HEK293 (cell line): Measurements from ENCODE around the gene SLC34A3.

Source experiments
- CTCF ChIA-PET: fragments of 350-600 bp; formaldehyde crosslinking; extraction: SDS; loops from one replicate; lab custom pipeline; 2021; ENCODE audit warnings: antibody characterized with exemption; lab: Yijun Ruan, JAX
- POLR2A ChIA-PET: fragments of 300-600 bp; formaldehyde crosslinking; extraction: SDS; loops from one replicate; lab custom pipeline; 2020; ENCODE audit warnings: antibody characterized with exemption, inconsistent platforms; lab: Yijun Ruan, JAX
- H3K27ac ChIP-seq: fragments of 200-500 bp; sonication (Bioruptor generic); 2 replicates; pipeline ENCODE4 v1.5.1; 2014; ENCODE audit warnings: low read depth, low read length, control low read depth, inconsistent platforms; ENCODE audit errors: extremely low read depth
- H3K36me3 ChIP-seq, 2 experiments: fragments of 200-500 bp in 1 of 2; sonication (Bioruptor generic) in 1 of 2; 1 replicate in 1 of 2; 2 replicates in 1 of 2; pipeline ENCODE4 v1.5.1; 2014 to 2017; ENCODE audit warnings: inconsistent platforms in 2 of 2, low read length in 2 of 2; ENCODE audit not compliant: control insufficient read depth in 2 of 2, insufficient read depth in 1 of 2
- H3K4me1 ChIP-seq: fragments of 200-500 bp; sonication (Bioruptor generic); 2 replicates; pipeline ENCODE4 v1.5.1; 2014; ENCODE audit warnings: mild to moderate bottlenecking, low read length, inconsistent platforms; ENCODE audit not compliant: control insufficient read depth, insufficient read depth
- H3K4me3 ChIP-seq: 2 replicates; pipeline ENCODE4 v1.5.1; 2011; ENCODE audit warnings: low read depth, mild to moderate bottlenecking, control low read depth, low read length, moderate library complexity
- H3K9me3 ChIP-seq: fragments of 200-500 bp; sonication (Bioruptor generic); 2 replicates; pipeline ENCODE4 v1.5.1; 2014; ENCODE audit warnings: low read depth, low read length, inconsistent platforms; ENCODE audit not compliant: control insufficient read depth, insufficient read depth
- GLIS1 ChIP-seq: fragments of 450-650 bp; formaldehyde crosslinking; IDR thresholded peaks from 2 replicates; pipeline ENCODE4 v1.5.1; 2016; ENCODE audit warnings: missing biosample characterization, missing genetic modification characterization
- GLIS2 ChIP-seq: fragments of 450-650 bp; formaldehyde crosslinking; IDR thresholded peaks from 2 replicates; pipeline ENCODE4 v1.5.1; 2016; ENCODE audit warnings: missing biosample characterization, missing genetic modification characterization
- IKZF3 ChIP-seq: fragments of 450-650 bp; IDR thresholded peaks from 2 replicates; pipeline ENCODE4 v1.5.0; 2018; ENCODE audit warnings: missing biosample characterization, mild to moderate bottlenecking, missing genetic modification characterization, moderate library complexity
- KLF7 ChIP-seq: fragments of 450-650 bp; formaldehyde crosslinking; IDR thresholded peaks from 2 replicates; pipeline ENCODE4 v1.5.1; 2016; ENCODE audit warnings: missing biosample characterization, missing genetic modification characterization, borderline replicate concordance
- ZBTB17 ChIP-seq: fragments of 450-650 bp; formaldehyde crosslinking; IDR thresholded peaks from 2 replicates; pipeline ENCODE4 v1.5.1; 2016; ENCODE audit warnings: missing biosample characterization, missing genetic modification characterization
- ZBTB20 ChIP-seq: fragments of 450-650 bp; formaldehyde crosslinking; IDR thresholded peaks from 2 replicates; pipeline ENCODE4 v1.5.1; 2016; ENCODE audit warnings: missing biosample characterization, missing genetic modification characterization
- ZFP69B ChIP-seq: fragments of 450-650 bp; formaldehyde crosslinking; IDR thresholded peaks from 2 replicates; pipeline ENCODE4 v1.5.1; 2016; ENCODE audit warnings: missing biosample characterization, missing genetic modification characterization
- ZIC2 ChIP-seq: fragments of 450-650 bp; formaldehyde crosslinking; IDR thresholded peaks from 2 replicates; pipeline ENCODE4 v1.5.1; 2016; ENCODE audit warnings: missing biosample characterization, missing genetic modification characterization
- ZNF19 ChIP-seq: fragments of 450-650 bp; formaldehyde crosslinking; IDR thresholded peaks from 2 replicates; pipeline ENCODE4; 2016; ENCODE audit warnings: missing biosample characterization, missing genetic modification characterization, low read depth
- ZNF335 ChIP-seq: fragments of 450-650 bp; formaldehyde crosslinking; conservative IDR thresholded peaks from 2 replicates; pipeline ENCODE4 v1.5.1; 2016; ENCODE audit warnings: missing biosample characterization, missing genetic modification characterization
- ZNF37A ChIP-seq: fragments of 450-650 bp; IDR thresholded peaks from 2 replicates; pipeline ENCODE4 v1.5.1; 2018; ENCODE audit warnings: missing biosample characterization, missing genetic modification characterization
- ZNF600 ChIP-seq: fragments of 450-650 bp; formaldehyde crosslinking; IDR thresholded peaks from 2 replicates; pipeline ENCODE4 v1.5.1; 2016; ENCODE audit warnings: missing biosample characterization, missing genetic modification characterization
- ZNF623 ChIP-seq: fragments of 450-650 bp; formaldehyde crosslinking; IDR thresholded peaks from 2 replicates; pipeline ENCODE4 v1.5.1; 2016; ENCODE audit warnings: missing biosample characterization, missing genetic modification characterization
- ZNF624 ChIP-seq: fragments of 450-650 bp; formaldehyde crosslinking; IDR thresholded peaks from 2 replicates; pipeline ENCODE4 v1.5.1; 2017; ENCODE audit warnings: missing biosample characterization, missing genetic modification characterization
- ZNF76 ChIP-seq: fragments of 450-650 bp; formaldehyde crosslinking; IDR thresholded peaks from 2 replicates; pipeline ENCODE4; 2016; ENCODE audit warnings: low read depth, missing biosample characterization, missing genetic modification characterization, borderline replicate concordance
- ZNF792 ChIP-seq: fragments of 450-650 bp; formaldehyde crosslinking; IDR thresholded peaks from 2 replicates; pipeline ENCODE4 v1.5.1; 2016; ENCODE audit warnings: missing biosample characterization, missing genetic modification characterization
- TF ChIP-seq, protein P1 (sequence below): fragments of 450-650 bp; formaldehyde crosslinking; IDR thresholded peaks from 2 replicates; pipeline ENCODE4 v1.5.1; 2016; ENCODE audit warnings: missing biosample characterization, missing genetic modification characterization
- TF ChIP-seq, protein P2 (sequence below): fragments of 450-650 bp; formaldehyde crosslinking; IDR thresholded peaks from 2 replicates; pipeline ENCODE4 v1.5.1; 2016; ENCODE audit warnings: missing biosample characterization, missing genetic modification characterization
- TF ChIP-seq, protein P3 (sequence below): fragments of 450-650 bp; IDR thresholded peaks from 2 replicates; pipeline ENCODE4 v1.5.1; 2018; ENCODE audit warnings: missing biosample characterization, missing genetic modification characterization

The SLC34A3 gene

DNA sequence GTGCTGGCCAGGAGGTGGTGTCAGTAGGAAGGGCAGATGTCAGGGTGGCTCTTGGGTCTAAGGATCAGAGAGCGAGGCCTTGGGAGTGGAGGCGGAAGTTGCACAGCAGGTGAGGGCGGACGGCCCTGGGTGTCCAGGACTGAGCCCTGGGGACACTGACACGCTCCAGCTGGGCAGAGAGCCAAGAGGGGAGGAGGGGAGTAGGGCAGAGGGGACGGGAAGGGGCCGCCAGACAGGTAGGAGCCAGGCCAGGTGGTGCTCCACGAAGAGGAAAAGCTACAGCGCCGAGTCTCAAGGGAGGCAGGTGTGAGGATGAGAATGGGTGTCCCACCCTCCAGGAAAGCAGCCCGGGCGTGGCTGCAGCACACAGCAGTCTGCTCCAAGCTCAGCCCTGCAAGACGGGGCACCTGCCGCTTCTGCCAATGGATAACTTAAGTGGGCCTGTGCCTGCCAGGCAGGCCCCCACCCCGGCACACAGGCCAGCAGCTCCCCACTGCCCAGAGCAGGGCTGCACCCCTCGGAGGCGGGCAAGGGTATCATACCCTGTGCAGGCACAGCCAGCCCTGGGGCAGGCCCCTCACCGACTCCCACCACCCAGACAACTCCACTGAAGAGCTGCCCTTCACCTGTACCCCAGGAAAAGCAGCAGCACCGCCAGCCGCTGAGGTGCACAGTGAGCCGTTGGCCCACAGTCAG lies 35.0 kb upstream of the SLC34A3 start (continued):
- TF ChIP-seq KLF7 (tag by site-specific recombination) (peak; percentile 51; the same call in 1 of the 2 replicates), ZNF623 (tag by site-specific recombination) (no peak), ZNF19 (tag by site-specific recombination) (no peak)

DNA sequence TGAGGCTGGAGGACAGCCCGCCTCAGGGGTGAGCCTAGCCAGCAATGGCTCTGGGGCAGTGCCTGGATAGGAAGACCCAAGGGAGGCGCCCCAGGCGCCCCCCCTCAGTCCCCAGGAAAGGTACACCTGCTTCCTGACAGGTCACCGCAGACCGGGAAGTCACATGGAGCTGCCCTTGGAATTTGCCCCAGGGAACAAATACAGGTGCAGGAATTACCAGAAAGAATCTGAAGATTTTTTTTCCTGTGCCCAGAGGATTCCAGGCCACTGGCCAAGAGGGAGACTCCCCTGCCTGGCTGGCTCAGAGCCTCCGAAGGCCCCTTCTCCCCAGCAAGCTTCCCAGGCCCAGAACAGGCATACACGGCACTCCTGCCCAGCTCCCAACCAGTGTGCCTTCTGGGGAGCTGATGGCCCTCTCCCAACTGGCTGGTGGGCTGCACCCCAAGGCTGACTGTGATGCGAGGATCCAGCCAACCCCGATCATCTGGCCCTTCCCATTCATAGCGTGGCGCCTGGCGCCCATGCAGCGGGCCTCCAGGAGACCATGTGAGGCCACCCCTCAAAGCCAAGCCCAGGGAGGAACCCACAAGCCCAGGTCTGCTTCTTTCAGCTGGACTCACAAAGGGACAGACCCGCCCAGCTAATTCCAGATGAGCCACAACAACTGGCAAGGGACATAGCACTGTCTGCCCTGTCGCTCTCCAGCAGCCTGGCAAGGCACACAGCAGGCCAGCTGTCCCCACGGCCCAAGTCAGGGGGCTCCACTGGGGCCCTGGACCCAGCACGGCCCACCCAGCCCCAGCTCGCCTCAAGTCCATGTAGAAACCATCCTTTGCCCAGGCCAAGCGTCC lies 32.4 kb upstream of the SLC34A3 start:
- ChIA-PET POLR2A (interaction anchor here (0.6 to 3.4 kb wide), 9 partner anchors 9 to 69 kb away, joined by 3 to 34 read pairs (median 5); partner anchors contain the start of genes ANAPC2, LRRC26, SSNA1 and TUBB4B), CTCF (interaction anchor here (0.5 to 3.3 kb wide), 6 partner anchors 9 to 440 kb away, joined by 3 to 22 read pairs (median 3); partner anchors contain the start of genes ANAPC2 and SSNA1)
- H3K27ac ChIP-seq = no peak overlapping the region
- H3K9me3 ChIP-seq = no peaks in the 10 kb centered on the region
- H3K4me3 ChIP-seq = no peak overlapping the region; the same call in 1 of the 2 replicates
- no peaks in the 10 kb centered on the region for H3K36me3 ChIP-seq
- peaks cover 5% of the 10 kb centered on the region; the same call in 1 of the 2 replicates for H3K4me1 ChIP-seq
- TF ChIP-seq ZNF600 (tag by site-specific recombination) (peak; percentile 48; the same call in 1 of the 2 replicates), ZBTB20 (0 out of 2 replicates have a peak, but pooled peaks have one; percentile 27), ZBTB17 (tag by site-specific recombination) (0 out of 2 replicates have a peak, but pooled peaks have one; percentile 25), GLIS2 (tag by site-specific recombination) (peak; percentile 8; the same call in 1 of the 2 replicates), IKZF3 (tag by site-specific recombination) (peak; percentile 63), ZNF37A (tag by site-specific recombination) (no peak), ZNF76 (tag by site-specific recombination) (no peak)
- TF ChIP-seq, protein P1, sequence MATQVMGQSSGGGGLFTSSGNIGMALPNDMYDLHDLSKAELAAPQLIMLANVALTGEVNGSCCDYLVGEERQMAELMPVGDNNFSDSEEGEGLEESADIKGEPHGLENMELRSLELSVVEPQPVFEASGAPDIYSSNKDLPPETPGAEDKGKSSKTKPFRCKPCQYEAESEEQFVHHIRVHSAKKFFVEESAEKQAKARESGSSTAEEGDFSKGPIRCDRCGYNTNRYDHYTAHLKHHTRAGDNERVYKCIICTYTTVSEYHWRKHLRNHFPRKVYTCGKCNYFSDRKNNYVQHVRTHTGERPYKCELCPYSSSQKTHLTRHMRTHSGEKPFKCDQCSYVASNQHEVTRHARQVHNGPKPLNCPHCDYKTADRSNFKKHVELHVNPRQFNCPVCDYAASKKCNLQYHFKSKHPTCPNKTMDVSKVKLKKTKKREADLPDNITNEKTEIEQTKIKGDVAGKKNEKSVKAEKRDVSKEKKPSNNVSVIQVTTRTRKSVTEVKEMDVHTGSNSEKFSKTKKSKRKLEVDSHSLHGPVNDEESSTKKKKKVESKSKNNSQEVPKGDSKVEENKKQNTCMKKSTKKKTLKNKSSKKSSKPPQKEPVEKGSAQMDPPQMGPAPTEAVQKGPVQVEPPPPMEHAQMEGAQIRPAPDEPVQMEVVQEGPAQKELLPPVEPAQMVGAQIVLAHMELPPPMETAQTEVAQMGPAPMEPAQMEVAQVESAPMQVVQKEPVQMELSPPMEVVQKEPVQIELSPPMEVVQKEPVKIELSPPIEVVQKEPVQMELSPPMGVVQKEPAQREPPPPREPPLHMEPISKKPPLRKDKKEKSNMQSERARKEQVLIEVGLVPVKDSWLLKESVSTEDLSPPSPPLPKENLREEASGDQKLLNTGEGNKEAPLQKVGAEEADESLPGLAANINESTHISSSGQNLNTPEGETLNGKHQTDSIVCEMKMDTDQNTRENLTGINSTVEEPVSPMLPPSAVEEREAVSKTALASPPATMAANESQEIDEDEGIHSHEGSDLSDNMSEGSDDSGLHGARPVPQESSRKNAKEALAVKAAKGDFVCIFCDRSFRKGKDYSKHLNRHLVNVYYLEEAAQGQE = peak; percentile 85

DNA sequence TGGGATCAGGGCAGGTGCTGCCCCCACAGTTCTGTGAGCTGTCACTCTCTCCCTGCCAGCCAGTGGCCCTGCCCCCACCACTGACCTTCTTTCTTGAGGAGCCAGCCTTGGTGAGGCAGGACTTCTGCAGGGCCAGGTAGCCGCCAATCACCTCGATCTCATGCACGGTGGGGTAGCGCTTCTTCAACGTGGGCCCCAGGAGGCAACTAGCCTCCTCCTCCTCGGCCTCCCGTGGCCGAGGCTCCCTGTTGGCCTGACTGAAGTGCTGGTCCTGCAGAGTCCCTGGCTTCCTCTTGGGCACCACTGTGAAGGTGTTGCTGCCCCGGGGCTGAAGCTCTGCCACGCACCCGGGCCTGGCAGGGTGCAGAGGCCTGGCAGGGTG lies 31.8 kb upstream of the SLC34A3 start:
- peaks cover 5% of the 10 kb centered on the region; the same call in 1 of the 2 replicates for H3K4me1 ChIP-seq
- TF ChIP-seq ZFP69B (0 out of 2 replicates have a peak, but pooled peaks have one; percentile 15), ZNF792 (tag by site-specific recombination) (no peak), GLIS2 (tag by site-specific recombination) (peak; percentile 47; the same call in 1 of the 2 replicates), ZNF624 (tag by site-specific recombination) (no peak), ZNF335 (tag by site-specific recombination) (peak; percentile 20; the same call in 1 of the 2 replicates), ZIC2 (peak; percentile 99), GLIS1 (tag by site-specific recombination) (peak; percentile 96)
- TF ChIP-seq, protein P2, sequence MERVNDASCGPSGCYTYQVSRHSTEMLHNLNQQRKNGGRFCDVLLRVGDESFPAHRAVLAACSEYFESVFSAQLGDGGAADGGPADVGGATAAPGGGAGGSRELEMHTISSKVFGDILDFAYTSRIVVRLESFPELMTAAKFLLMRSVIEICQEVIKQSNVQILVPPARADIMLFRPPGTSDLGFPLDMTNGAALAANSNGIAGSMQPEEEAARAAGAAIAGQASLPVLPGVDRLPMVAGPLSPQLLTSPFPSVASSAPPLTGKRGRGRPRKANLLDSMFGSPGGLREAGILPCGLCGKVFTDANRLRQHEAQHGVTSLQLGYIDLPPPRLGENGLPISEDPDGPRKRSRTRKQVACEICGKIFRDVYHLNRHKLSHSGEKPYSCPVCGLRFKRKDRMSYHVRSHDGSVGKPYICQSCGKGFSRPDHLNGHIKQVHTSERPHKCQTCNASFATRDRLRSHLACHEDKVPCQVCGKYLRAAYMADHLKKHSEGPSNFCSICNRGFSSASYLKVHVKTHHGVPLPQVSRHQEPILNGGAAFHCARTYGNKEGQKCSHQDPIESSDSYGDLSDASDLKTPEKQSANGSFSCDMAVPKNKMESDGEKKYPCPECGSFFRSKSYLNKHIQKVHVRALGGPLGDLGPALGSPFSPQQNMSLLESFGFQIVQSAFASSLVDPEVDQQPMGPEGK (tag by site-specific recombination) = 0 out of 2 replicates have a peak, but pooled peaks have one; percentile 7
- TF ChIP-seq, protein P3, sequence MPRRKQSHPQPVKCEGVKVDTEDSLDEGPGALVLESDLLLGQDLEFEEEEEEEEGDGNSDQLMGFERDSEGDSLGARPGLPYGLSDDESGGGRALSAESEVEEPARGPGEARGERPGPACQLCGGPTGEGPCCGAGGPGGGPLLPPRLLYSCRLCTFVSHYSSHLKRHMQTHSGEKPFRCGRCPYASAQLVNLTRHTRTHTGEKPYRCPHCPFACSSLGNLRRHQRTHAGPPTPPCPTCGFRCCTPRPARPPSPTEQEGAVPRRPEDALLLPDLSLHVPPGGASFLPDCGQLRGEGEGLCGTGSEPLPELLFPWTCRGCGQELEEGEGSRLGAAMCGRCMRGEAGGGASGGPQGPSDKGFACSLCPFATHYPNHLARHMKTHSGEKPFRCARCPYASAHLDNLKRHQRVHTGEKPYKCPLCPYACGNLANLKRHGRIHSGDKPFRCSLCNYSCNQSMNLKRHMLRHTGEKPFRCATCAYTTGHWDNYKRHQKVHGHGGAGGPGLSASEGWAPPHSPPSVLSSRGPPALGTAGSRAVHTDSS (tag by site-specific recombination) = 0 out of 2 replicates have a peak, but pooled peaks have one; percentile 15
- H3K27ac ChIP-seq = no peak overlapping the region
- peaks cover 0 to 1% of the 10 kb centered on the region in 2 experiments; a peak in 1 of 3 replicates for H3K36me3 ChIP-seq
- H3K9me3 ChIP-seq = no peaks in the 10 kb centered on the region
- CTCF ChIA-PET = interaction anchor here (0.5 to 3.3 kb wide), 5 partner anchors 10 to 110 kb away, joined by 3 to 22 read pairs (median 3); partner anchors contain the start of genes ANAPC2 and SSNA1
- H3K4me3 ChIP-seq = no peak overlapping the region; the same call in 1 of the 2 replicates
- POLR2A ChIA-PET = interaction anchor here (0.6 to 3.4 kb wide), 7 partner anchors 9 to 69 kb away, joined by 3 to 34 read pairs (median 5); partner anchors contain the start of genes ANAPC2, LRRC26, SSNA1 and TUBB4B
